Stimulated activated CD4-positive, alpha-beta T cell treated with anti-CD3 and anti-CD28 coated beads, Interleukin-4, amount 100 ng/mL, for 1 hour (primary cell): ENCODE measurements around the gene TOR1AIP1.
"Not testable (repeated sequence)": the region's sequence is repeated elsewhere in the genome, so short reads cannot be mapped to it uniquely, and the experiment has no call there.

Experiments used
- DNase-seq: peaks from one replicate; pipeline ENCODE4 v3.0.0-alpha.2; 2020

TOR1AIP1 gene

DNA sequence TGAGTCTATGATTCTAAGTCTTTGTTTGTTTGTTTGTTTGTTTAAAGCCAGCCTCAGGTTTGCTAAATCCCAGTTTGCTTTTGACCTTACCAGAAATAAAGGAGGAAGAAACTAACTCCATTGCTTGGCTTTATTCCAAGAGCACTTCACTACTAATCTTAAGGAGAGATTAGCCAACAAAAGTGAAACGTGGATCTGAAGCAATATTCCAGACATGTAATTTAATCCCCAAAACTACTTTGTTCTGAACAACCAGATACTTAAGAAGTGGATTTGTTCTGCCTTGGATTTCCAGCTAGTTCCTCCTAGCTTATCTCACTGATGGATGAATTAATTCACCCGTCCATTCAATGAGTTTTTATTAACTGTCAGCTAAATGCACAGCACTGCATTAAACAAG lies 56.7 kb downstream of the TOR1AIP1 start:
- no peak for DNase-seq

DNA sequence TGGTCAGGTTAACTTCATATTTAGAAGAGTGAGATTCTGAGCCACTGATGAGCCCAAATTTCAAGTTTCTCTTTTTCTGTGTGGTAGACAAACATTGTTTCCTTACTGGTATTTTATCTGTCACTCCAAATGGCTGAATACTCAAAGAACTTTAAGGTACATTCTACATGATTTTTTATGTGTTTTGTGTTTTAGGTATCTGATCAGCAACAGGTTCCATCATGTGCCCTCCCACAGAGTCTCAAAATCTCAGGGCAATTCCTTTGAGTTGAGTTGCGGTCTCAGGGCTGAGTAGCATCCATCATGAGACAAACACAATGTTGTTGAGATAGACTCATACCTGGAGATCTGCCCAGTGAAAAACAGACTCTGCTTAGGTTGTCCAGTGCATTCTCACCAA lies 57.9 kb downstream of the TOR1AIP1 start:
- no peak for DNase-seq

DNA sequence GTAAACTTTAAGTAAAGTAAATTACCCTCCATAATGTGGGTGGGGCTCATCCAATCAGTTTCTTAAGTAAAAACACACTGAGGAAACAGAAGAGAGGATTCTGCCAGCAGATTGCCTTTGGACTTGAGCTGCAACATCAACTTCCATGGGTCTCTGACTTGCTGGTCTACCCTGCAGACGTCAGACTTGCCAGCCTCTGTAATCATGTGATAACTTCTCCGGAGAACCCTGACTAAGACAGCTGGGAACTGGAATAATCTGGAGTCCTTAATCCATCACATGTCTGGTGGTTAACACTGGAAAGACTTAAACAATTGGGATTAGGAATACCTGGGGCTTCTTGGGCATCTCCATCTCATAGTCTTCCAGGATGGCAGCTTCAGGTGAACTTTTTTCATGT lies 59.4 kb downstream of the TOR1AIP1 start:
- DNase-seq: no peak

DNA sequence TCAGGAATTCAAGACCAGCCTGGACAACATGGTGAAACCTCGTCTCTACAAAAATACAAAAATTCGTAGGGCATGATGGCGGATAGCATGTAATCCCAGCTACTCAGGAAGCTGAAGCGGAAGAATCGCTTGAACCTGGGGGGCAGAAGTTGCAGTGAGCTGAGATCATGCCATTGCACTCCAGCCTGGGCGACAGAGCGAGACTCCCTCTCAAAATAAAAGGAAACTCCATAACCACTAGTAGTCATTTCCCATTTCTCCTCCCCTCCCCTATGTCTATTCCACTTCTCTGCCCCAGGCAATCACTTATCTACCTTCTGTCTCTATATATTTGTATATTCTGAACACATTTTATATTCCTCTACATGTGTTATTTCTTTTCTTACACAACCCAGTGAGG lies 68.6 kb downstream of the TOR1AIP1 start:
- no peak for DNase-seq

DNA sequence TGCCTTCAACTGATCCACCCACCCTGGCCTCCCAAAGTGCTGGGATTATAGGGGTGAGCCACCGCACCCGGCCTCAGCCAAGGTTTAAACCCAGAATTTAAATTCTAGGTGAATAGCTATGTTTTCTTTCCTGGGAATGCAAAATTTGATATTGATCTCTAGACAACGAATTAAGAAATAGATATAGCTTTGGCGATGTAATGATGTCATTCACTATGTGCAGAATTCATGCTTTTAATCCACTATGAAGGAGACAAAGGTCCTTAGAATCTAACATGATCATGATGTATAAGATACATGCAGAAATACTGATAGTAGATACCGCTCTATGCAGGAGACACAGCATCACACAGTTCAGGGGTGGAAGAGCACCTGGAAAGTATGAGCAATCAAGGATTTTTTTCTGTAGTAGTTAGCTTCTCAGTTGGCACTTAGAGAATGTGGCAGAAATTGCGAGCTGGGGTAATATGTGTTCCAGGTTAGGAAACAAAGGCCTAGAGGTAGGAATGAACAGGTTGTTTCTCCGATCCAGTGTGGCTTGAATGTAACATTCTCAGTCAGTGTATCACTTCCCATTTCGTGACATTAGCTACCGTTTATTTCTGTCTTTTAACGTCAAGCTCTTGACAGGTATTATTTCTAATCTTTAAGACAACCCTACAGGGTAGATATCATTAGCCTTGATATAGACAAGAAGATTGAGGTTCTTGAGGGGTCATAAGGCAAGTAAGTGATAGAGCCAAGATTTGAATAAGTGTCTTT lies 69.5 kb downstream of the TOR1AIP1 start:
- no peak for DNase-seq

DNA sequence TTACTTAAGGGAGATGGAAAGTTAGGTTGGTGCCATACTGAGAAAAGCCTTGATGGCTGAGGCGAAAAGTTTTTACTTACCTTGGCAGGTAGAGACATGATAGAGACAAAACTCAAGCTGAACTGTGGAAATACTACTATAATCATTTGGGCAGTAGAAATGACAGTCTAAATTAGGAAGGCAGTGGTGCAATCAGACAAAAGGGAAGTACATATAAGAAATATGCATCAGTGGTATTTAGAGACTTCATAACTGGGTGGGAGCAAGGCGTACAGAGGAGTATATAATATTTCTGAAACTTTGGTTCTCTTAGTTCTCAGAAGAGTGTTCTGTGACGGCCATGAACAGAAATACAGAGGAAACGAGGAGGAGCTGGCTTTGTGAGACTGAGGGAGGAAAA lies 70.1 kb downstream of the TOR1AIP1 start:
- DNase-seq: no peak

DNA sequence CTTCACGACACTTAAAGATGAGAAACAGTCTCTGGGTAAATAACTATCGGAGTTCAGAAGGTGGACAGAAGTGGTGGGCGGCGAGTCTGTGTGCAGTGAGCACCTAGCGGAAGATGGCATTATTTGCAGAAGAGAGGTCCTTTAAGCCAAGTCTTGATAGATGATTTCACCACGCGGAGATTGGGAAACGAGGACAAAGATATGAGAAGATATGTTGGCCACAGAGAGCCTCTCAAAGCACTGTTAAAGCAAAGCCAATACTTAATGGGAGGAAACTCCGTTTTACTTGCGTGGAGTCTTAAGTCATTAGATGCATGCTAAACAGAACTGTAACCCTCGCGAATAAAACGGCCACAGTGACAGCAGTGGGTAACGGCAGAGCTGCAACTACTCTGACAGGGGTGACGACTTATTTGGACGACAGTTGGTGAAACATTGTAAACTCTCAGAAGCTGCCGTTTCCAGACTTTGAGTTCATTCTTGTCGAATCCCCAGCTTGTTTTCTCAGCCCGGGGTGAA lies 71.9 kb downstream of the TOR1AIP1 start:
- peak; percentile 42 for DNase-seq

- peak; percentile 98 for DNase-seq
Measured at GRCh38 chr1:179954493-179955286, 72.6 kb downstream of the TOR1AIP1 start, which contains the start of gene CEP350. CEP350 (plus strand) TSS chr1:179954810; CDS start chr1:179986182, 31,372 bp downstream.

DNA sequence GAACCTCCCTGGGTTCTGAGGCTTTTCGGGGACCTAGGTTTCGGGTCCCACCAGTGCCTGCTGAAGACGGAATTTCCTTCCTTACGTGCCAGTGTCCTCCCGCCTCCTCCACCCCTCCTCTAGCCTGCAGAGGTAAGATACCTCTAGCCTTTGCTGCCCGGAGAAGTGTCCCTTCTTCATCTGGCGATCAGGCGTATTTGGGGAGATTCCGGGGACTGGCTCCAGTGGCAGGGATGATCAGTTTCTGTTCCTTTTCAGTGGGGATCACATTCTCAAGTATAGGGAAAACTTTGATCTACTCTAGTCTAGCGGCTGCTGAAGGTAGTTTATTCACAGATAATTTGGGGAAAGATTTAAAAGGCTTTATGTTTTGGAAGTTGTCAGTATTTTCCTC lies 73.2 kb downstream of the TOR1AIP1 start:
- no peak for DNase-seq

DNA sequence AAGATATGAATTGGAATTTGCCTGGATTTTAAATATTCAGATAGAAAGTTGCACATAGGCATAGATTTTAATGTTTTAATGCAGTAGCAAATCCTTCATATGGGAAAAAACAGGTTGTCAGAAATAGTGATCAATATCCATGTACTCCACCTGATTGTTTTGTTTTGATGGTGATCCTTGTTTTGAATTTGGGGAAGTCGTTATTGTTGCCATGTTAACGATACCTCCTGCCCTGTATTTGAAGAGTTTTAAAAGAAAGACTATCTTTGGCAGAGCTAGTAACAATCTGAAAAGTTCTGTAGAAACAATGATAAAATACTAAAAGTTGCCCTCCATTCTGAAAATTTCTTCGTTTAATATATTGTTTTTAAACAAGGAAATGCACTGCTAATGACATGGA lies 73.6 kb downstream of the TOR1AIP1 start:
- no peak for DNase-seq

DNA sequence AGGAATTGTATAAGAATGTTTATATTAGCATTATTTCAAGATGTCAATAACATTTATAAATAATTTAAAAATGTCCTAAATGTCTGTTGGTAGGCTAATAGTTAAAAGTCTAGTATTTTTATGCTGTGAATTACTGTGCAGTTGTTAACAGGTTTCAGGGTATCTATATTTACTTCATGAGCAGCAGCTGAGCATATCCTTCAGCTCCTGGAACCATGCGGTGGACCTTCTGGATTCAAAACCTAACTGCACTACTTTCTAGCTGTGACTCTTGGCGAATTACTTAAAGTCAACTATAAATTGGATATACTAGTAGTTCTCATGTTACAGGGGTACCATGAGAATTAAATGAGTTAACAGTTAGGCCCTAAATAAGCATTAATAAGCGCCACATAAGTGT lies 76.3 kb downstream of the TOR1AIP1 start:
- no peak for DNase-seq

DNA sequence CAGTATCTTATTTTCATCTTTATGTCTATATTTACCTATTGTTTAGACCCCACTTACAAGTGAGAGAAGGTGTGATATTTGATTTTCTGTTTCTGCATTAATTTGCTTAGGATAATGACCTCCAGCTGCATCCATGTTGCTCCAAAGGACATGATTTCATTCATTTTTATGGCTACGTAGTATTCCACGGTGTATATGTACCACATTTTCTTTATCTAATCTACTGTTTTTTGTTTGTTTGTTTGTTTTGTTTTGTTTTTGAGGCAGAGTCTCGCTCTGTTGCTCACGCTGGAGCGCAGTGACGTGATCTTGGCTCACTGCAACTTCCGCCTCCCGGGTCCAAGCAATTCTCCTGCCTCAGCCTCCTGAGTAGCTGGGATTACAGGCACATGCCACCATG lies 80.1 kb downstream of the TOR1AIP1 start:
- not testable (repeated sequence) for DNase-seq

- DNase-seq: no peak
Measured at GRCh38 chr1:179966551-179966950, 84.5 kb downstream of the TOR1AIP1 start.

DNA sequence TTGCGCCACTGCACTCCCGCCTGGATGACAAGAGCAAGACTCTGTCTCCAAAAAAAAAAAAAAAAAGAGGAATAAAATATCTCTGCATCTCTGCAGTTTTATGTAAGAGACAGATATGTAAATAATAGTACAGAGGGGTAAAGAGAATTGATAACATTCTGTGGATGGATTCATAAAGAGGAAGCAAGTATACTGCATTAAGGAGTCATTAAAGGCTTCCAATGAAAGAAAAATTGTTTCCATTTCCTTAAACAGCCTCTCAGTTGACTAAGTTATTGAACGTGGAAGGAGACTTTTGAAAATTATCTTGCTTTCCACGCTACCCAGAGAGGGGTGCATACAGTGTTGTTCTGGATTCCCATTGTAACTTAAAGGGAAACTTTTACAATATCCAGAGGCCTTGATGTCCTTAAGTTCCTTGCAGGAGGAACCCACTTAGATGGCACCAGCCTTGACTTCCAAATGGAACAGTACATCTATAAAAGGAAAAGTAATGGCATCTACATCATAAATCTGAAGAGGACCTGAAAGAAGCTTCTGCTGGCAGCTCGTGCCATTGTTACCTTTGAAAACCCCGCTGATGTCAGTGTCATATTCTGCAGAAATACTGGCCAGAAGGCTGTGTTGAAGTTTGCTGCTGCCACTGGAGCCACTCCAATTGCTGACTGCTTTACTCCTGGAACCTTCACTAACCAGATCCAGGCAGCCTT lies 86.4 kb downstream of the TOR1AIP1 start:
- no peak for DNase-seq

DNA sequence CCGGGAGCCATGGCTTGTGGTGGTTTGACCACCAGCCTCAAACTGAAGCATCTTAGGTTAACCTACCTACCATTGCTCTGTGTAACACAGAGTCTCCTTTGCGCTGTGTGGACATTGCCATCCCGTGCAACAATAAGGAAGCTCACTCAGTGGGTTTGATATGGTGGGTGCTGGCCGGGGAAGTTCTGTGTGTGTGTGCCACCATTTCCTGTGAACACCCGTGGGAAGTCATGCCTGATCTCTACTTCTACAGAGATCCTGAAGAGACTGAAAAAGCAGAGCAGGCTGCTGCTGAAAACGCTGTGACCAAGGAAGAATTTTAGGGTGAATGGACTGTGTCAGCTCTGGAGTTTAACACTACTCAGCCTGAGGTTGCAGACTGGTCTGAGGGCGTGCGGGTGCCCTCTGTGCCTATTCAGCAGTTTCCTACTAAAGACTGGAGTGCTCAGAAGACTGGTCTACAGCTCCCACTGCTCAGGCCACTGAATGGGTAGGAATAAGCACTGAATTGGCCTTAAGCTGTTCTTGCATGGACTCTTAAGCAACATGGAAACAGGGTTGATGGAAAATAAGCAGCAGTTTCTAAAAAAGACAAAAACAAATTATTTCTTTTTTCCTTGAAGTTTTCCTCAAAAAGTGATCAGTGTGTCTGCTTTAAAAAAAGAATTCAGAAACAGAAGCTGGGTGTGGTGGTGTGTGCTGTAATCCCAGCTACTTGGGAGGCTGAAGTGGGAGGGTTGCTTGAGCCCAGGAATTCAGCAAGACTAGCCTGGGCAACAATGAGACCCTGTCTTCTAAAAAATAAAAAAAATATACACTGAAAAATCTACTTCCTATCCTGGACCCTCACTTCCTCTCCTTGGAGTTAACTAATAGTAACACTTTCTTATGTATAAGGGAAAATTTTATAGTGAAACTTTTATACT lies 87.2 kb downstream of the TOR1AIP1 start:
- no peak for DNase-seq
